GM19035 (cell line): ENCODE data around the gene KDM1A.
"Not testable (repeated sequence)": the region's sequence is repeated elsewhere in the genome, so short reads cannot be mapped to it uniquely, and the experiment has no call there.

Source experiments
- ATAC-seq: cut with Tn5 transposase; IDR thresholded peaks from one replicate; pipeline ENCODE4 v1.9.1; 2021; ENCODE audit not compliant: unreplicated experiment

KDM1A gene

GRCh38 chr1:23010025-23010424 is 9.2 kb upstream of the KDM1A start:
- not testable (repeated sequence) for ATAC-seq

- ATAC-seq = no peak
Measured at GRCh38 chr1:23013657-23014056, 5.6 kb upstream of the KDM1A start.

- no peak for ATAC-seq
Measured at GRCh38 chr1:23018661-23019093, 591 bp upstream of the KDM1A start.

- ATAC-seq = peak; percentile 13
Measured at GRCh38 chr1:23019863-23020625, 776 bp downstream of the KDM1A start.

GRCh38 chr1:23020706-23021405 is 1.6 kb downstream of the KDM1A start:
- no peak for ATAC-seq

- no peak for ATAC-seq
Measured at GRCh38 chr1:23021834-23022233, 2.6 kb downstream of the KDM1A start.

GRCh38 chr1:23023174-23023845 is 4.0 kb downstream of the KDM1A start:
- no peak for ATAC-seq

- no peak for ATAC-seq
Measured at GRCh38 chr1:23026568-23026967, 7.3 kb downstream of the KDM1A start.

GRCh38 chr1:23027352-23027907 is 8.2 kb downstream of the KDM1A start:
- no peak for ATAC-seq

GRCh38 chr1:23029337-23029736 is 10.1 kb downstream of the KDM1A start:
- ATAC-seq = no peak

- ATAC-seq = no peak
Measured at GRCh38 chr1:23035823-23036452, 16.7 kb downstream of the KDM1A start.

- no peak for ATAC-seq
Measured at GRCh38 chr1:23037081-23037740, 17.9 kb downstream of the KDM1A start.

GRCh38 chr1:23039308-23039826 is 20.1 kb downstream of the KDM1A start:
- no peak for ATAC-seq

- ATAC-seq = no peak
Measured at GRCh38 chr1:23040509-23040908, 21.2 kb downstream of the KDM1A start.

- no peak for ATAC-seq
Measured at GRCh38 chr1:23044035-23044434, 24.8 kb downstream of the KDM1A start.

GRCh38 chr1:23050201-23050600 is 30.9 kb downstream of the KDM1A start:
- no peak for ATAC-seq

- no peak for ATAC-seq
Measured at GRCh38 chr1:23051290-23051909, 32.1 kb downstream of the KDM1A start.

GRCh38 chr1:23057301-23057700 is 38.0 kb downstream of the KDM1A start:
- ATAC-seq = no peak

- no peak for ATAC-seq
Measured at GRCh38 chr1:23062271-23062670, 43.0 kb downstream of the KDM1A start.

- no peak for ATAC-seq
Measured at GRCh38 chr1:23065385-23065784, 46.1 kb downstream of the KDM1A start.
